ENCODE results near the gene WNT9B.

DNA sequence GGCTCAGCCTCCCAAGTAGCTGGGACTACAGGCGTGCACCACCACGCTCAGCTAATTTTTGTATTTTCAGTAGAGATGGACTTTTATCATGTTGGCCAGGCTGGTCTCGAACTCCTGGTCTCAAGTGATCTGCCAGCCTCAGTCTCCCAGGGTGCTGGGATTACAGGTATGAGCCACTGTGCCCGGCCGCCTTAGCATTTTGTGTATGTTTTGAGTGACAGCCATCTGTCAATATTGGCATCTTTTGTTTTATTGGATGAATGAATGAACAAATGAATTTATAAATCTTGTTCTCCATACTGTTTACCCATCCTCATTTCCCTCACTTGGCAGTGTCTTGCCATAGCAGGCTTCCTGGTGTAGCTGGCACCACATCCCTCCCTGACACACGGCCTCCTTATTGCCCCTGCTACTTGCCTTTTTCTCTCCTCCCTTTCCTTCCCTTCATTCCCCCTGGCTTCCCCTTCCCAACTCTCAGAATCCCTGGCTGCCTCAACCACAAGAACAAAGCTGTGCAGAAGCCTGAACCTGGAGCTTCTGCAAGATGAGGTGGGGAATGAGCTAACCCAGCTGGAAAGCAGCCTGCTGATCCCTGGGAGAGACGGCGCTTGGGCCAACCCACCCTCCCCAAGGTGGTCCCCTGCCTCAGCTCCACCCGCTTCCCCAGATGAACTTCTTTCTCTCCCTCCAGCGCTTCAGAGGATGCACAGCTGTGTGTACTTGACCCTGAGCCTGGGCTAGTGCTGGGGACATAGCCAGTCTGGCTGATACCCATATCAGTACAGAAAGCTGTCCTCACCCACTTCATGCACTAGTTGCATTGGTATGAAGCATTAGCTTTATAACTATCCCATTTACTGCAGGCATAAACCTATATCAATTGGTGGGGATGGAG lies 34.3 kb downstream of the WNT9B start:
- TF ChIP-seq, protein P1, sequence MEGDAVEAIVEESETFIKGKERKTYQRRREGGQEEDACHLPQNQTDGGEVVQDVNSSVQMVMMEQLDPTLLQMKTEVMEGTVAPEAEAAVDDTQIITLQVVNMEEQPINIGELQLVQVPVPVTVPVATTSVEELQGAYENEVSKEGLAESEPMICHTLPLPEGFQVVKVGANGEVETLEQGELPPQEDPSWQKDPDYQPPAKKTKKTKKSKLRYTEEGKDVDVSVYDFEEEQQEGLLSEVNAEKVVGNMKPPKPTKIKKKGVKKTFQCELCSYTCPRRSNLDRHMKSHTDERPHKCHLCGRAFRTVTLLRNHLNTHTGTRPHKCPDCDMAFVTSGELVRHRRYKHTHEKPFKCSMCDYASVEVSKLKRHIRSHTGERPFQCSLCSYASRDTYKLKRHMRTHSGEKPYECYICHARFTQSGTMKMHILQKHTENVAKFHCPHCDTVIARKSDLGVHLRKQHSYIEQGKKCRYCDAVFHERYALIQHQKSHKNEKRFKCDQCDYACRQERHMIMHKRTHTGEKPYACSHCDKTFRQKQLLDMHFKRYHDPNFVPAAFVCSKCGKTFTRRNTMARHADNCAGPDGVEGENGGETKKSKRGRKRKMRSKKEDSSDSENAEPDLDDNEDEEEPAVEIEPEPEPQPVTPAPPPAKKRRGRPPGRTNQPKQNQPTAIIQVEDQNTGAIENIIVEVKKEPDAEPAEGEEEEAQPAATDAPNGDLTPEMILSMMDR (IDR thresholded peaks at IDR 0.05): no peak
- no peak for TF ChIP-seq POLR2A (IDR thresholded peaks at IDR 0.05)

All from uterus (tissue), 2 donors.